ENCODE measurements around the gene NTSR1.
"Not testable (repeated sequence)": the region's sequence is repeated elsewhere in the genome, so short reads cannot be mapped to it uniquely, and the experiment has no call there.

Gene NTSR1

DNA sequence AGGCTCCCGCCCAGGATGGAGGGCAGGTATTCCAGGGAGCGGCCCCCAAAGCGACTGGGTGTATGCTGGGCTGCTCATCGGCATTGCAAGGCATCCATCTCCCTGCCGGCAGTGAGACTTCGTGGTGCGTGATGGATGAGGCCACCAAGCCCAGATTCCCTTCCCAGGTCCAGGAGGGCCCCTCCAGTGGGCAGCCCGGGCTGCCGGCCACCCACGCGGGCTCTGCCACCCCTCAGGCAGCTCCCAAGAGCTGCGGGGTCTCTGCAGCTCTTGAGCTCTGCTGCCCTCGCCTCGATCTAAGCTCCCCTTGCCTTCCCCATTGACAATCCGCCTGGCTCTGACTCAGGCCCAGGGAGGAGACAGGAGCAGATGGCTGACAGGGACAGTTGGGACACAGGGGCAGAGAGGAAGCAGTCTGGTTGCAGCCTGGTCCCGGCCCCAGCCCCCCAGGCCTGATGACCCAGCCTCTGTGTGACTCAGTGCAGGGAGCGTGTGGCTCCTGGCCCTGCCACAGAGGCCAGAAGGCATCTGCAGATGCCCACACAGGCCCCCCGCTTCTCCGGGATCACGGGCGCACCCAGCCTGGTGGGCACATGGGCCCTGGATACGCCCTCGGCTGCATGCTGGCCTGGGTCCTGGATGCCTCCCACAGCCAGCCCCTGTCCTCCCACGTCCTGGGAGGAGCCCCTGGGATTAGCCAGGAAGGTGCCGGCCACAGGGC, 33.3 kb upstream of the NTSR1 start:
- DNase-seq = no peak

DNA sequence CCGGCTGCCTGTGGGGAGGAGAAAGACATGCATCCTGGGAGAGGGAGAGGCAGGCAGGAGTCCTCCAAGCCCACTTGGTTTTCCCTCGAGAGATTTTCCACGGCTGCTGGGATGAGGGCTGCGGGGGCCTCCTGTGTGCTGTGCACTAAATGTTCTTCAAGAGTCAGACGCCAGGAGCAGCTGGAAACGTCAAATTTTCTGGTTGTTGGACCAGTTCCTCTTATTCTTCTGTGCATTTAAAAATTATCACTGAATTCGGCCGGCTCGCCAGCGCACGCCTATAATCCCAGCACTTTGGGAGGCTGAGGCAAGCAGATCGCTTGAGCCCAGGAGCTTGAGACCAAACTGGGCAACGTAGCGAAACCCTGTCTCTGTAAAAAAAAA, 32.8 kb upstream of the NTSR1 start:
- no peak for DNase-seq

DNA sequence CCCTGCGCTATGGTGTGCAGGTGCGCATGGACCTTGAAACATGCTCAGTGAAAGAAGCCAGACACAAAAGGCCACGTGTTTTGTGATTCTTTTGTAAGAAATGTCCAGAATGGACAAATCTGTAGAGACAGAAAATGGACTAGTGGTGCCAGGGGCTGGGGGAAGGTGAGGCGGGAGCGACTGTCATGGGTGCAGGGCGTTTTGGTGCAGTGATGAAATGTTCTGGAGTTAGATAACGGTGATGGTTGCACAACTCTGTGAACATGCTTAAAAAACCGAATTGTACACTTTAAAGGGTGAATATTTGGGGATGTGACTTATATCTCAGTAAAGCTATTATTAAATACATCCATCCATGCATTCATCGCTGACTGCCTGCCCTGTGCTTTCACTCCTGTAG, 31.7 kb upstream of the NTSR1 start:
- no peak for DNase-seq

DNA sequence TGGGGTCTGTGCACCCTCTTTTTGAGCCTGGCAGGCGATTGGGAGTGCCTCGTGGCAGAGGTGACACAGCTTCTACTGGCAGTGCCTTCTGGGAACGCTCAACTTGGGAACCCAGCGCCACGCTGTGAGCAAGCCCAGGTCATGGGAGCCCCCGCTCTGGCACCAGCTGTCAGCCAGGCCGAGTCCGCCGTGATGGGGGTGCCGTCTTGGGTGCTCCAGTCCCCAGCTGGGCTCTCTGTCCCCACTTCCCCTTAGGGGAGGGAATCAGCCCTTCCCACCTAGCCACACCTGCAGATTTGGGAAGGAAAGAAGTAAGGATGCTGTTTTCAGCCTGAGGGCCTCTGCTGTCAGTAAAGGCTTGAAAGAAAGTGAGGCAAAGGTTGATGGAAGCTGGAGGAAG, 31.0 kb upstream of the NTSR1 start:
- DNase-seq = no peak

DNA sequence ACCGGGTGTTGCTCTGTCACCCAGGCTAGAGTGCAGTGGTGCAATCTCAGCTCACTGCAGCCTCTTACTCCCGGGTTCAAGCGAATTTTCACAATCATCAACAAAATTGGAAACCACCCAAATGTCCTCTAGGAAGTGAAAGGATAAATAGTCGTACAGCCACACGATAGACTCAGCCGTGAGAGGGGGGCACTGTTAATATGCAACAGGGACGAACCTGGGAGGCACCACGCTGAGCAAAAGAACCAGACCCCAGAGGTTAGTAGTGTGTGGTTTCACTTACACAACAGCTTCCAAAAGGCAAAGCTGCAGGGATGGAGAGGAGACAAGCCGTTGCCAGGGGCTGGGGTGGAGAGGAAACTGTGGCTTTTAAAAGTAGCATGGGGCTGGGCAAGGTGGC, 30.1 kb upstream of the NTSR1 start:
- no peak for DNase-seq

DNA sequence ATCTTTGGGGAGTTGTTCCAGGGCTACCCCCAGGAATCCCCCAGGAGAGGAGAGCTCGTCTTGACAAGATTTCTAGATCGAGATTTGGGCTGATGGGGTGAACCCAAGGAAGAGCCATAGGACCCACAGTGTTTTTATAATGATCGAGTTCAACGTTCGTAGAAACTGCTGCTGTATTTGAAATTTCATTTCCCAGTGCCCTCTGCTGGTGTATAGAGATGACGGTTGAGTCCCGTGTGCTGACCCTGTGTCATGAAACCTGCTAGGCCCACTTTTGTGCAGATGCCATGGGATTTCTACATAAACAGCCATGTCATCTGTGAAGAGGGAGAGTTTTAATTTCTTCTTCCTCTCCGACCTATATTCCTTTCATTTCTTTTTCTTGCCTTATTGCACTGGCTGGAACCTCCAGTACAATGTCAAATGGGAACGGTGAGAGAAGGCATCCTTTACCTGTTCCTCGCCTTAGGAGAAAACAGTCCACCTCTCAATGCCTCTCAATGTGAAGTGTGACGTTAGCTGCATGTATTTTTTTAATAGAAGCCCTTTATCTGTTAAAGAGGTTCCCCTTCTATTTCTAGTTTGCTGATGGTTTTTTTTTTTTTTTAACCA, 28.6 kb upstream of the NTSR1 start:
- DNase-seq = no peak

DNA sequence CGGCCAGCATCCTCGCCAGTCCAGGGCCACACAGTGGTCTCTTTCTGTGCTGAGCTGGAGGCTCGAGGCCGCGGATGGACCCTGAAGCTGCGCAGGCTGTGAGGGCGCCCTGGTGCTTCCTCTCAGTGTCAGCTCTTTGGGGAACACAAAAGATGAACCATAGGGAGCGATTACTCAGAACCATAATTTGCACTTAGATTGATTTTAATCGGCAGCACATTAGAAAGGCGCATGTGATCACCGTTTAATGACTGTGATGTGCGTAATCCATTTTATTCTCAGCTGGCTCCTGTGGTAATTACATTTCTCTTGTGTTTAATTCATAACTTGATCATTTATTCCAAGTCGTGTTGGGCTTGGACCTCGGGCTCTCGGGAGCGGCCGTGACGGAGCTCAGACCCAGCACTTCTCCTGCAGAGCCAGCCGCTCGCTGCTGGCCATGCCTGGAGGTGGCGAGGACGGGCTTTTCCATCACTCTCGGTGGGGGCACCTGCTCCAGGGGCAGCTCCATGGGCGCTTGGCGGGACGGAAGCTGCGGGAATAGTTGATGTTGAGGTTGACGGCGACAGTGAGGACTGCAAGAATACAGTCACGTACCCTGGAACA, 25.6 kb upstream of the NTSR1 start:
- DNase-seq = no peak

DNA sequence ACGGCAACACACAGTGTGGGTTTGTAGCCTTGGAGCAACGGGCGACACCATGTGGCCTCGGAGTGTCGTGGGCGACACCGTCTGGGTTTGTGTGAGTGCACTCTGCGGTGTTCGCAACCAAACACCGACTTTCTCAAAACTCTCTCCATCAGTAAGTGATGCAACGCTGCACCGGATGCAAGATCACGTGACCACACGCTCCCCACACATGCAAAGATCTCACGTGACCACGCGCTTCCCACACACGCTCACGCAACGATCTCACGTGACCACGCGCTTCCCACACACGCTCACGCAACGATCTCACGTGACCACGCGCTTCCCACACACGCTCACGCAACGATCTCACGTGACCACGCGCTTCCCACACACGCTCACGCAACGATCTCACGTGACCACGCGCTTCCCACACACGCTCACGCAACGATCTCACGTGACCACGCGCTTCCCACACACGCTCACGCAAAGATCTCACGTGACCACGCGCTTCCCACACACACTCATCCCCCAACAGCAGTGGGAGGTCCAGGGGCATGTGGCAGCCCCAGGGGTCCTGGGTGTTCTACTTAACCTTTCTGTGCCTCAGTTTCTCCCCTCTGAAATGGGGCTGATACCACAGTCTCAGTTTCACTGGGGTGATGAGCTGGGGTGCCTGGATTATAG, 24.8 kb upstream of the NTSR1 start:
- not testable (repeated sequence) for DNase-seq

DNA sequence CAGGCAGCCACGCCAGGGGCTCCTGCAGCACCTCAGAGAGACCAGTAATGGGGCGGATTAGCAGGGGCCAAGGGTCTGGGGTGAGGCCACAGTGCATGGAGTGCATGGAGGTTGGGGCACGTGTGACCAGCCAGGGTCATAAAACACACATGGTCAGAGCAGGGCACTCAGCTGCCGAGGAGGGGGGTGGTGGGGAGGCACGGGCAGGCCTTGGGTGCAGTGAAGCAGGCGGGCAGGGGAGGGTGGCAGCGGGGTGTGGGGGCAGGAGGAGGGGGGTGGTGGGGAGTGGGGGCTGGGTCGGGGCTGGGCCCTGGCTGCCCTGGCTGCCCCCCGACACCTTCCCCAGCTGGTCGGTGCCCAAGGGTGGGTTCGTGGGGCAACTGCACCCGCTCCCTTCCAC, 23.7 kb upstream of the NTSR1 start:
- DNase-seq = no peak

DNA sequence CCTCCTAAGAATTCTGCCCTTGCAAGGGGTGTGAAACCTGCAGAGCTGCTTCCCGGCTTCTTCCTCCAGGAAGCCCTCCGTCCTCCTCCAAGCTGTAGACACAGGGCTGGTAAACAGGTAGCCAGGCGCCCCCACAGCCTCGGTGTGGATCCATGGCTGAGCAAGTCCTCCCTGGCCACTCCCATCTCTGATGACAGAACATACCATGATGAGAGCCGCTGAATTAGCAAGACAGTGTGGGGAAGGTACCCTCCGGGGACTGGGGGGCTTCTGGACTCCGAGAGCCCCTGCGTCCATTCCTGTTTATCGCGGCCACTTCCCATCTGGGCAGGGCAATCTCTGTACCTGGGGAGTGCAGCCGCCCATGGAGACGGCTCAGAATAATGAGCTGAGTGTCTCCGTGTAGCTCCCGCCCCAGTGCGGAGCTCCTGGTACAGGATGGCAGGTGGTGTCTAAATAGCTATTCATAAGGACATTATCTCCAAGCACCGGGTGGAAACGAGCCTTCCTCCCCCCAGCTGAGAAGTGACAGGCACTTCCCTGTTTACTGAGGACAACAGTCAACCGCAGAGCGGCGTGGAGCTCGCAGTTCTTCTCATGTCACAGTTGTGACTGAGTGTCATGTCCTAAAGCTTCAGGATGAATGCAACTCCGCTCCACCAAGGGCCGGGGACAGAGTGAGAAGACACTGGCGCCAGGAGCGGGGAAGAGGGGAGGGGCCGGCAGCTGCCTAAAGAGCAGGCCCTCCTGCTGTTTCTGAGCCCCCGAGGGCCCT, 22.7 kb upstream of the NTSR1 start:
- peak; percentile 10 for DNase-seq

DNA sequence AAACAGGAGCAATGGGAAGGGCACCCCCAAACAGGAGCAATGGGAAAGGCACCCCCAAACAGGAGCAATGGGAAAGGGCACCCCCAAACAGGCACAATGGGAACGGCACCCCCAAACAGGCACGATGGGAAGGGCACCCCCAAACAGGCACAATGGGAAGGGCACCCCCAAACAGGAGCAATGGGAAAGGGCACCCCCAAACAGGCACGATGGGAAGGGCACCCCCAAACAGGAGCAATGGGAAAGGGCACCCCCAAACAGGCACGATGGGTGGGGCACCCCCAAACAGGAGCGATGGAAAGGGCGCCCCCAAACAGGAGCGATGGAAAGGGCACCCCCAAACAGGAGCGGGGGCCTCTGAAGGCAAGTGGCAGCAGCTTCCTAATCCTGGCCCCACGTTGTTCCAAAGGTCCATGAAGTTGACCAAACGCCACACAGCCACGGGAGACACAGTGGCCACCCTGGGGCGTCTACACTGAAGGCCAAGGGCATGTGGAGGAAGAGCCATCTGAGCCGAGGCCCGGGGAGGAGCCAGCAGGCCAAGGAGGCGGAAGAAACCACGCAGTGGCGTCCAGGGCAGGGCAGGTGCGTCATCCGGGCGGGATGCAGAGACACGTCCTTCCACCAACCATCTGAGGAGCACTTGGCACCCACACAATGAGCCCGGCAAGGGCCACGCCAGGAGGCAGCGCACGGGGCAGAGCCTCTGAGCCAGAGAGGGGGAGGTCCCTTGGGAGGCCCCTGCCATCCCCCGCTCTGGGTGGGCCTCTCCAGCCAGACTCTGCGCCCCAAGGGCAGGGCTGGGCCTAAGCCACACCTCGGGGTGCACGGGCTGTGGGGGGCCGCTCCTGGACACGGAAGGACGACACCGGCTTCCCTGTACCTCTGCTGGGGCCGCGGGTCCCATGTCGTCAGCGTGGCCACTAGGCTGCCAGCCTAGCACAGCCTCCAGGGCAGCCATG, 21.5 kb upstream of the NTSR1 start:
- no peak for DNase-seq

DNA sequence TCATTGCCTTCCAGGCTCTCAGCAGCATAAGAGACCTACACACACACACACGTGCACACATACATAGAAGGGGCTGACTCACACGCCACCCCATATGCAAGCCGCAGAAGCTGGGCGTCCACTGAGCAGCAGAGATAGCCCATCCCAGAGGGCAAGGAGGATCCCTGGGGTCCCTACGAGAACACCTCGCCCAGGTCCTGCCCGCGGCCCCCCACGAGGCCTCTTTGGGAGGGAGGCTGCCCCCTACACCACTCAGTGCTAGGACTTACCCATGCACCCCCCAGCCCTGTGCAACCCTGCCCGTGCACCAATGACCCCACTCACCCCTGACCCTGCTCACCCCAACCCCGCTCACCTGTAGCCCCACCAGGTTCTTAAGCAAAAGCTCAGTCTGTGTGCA, 20.6 kb upstream of the NTSR1 start:
- DNase-seq = no peak

DNA sequence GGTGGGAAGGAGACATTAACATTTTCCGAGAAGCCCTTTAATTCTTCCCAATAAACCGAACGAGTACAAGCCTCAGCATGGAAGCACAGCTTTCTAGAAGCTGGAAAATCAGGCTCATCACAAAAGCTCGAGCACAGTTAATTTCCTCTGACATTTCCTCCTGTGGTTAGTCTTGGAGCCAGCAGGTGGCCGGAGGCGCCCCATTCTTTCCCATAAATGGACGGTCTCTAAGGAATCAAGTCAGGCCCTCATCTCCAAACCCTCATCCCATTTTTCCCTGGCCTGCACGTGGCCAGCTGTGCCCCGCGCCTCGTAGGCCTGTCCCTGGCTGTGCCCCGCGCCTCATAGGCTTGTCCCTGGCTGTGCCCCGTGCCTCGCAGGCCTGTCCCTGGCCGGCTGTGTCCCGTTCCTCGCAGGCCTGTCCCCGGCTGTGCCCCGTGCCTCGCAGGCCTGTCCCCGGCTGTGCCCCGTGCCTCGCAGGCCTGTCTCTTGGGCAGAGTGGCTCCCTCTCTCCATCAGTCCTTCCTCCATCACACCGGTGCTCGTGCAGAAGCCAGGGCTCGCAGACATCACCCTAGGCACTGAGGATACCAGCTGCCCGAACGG, 19.7 kb upstream of the NTSR1 start:
- no peak for DNase-seq

DNA sequence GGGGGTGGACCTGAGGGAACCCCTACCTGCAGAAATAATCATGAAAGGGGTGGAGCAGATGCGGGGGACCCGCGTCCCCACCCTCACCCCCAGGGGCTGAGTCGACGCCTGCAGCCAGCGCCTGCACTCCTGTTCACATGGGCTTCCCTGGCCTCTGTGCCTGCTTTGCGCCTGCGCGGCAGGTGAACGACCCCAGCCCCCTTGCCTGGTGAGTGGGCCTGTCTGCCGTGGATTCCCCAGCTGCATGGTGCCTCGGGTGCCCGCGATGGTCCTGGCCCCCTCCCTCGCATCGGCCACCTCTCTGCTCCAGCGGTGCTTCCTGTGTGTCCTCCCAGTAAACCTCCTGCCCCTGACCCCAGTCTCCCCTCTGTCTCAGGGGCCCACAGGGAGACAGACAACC, 18.8 kb upstream of the NTSR1 start:
- DNase-seq = no peak

DNA sequence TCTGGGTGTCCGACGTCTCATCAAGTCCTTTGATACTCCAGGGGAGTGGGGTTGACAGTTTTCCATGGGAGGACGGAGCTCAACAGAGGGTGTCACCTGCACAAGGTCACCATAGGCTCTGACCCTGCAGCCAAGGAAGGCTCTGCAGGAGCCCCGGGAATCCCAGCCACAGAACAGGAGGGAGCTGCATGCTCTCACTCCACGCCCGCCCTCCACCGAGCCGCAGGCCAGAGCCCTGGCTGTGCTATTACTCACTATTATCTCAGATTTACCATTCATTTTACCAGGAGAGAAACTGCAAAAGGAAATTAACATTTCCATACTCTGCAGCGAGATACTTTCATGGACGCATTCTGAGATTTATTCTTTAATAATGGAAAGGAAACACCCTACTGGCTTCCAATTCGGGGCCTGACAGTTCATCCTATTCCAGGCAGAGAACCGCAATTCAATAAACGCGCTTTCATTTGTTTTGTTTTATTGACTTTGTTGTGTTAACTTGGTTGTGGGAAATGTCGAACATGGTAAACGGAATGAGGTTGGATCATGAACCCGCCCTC, 18.3 kb upstream of the NTSR1 start:
- DNase-seq = no peak

DNA sequence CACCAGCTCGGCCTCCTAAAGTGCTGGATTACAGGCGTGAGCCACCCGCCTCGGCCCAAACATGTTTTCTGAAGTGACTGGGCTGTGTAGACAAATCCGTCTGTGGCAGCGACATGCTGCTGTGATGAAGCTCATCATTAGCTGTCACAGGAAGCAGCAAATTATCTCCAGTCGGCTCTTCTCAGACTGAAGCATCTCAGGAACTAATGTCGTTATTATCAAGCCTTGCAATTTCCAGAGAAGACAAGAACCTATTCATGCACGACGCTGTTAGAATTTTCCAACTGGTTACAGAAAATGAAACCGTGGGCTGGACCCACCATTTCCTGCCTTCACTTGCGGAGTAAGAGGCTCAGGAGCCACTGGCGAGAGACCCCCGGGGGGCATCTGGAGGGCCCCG, 17.1 kb upstream of the NTSR1 start:
- no peak for DNase-seq

DNA sequence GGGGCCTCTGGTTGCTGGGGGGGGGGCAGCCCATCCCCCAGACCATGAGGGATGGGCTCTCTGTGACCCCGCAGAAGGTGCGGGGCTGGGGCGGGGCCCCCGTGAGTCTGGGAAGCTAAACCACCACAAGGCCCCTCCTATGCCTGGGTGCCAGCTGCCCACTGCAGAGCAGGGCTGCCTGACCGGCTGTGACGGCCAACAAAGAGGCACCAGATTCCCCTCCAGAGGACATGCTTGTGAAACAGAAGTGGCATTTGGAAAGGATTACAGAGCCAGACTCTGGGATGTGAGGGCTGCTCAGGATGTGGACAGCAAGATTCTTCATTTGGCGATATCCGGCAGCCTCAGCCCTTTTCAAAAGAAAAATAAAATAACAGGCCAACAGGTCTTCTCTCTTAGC, 16.5 kb upstream of the NTSR1 start:
- peak; percentile 26 for DNase-seq

DNA sequence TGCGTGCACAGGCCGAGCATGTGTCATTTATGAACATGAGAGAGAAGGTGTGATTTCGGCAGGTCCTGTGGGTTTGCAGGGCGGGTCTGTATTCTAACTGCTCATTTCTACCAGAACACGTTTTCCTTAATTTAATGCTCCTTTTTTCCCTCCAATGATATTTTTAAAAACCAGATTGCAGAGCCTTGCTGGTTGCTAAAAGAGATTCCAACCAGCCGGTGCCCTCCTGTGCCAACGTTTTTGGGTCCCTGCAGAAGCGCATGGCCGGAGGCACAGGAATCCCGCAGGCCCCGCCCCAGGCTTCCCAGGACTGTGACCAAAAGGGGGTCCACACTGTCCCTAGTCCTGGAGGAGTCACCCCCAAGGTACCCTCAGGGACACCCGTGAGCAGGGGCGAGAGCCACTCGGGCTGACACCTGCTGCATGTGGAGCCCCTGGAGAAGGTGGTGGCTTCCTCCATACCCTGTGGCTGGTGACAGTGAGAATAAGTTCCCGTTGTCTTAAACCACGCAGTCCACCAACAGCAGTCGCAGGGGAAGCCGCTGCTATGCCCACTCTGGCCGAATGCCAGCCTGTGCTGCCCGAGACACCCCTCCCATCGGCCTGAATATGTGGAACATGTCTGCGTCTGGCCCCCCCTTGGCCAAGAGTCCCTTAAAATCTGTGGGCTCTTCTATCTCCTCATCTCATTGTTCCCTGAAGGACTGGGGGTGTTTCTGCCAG, 15.7 kb upstream of the NTSR1 start:
- no peak for DNase-seq

DNA sequence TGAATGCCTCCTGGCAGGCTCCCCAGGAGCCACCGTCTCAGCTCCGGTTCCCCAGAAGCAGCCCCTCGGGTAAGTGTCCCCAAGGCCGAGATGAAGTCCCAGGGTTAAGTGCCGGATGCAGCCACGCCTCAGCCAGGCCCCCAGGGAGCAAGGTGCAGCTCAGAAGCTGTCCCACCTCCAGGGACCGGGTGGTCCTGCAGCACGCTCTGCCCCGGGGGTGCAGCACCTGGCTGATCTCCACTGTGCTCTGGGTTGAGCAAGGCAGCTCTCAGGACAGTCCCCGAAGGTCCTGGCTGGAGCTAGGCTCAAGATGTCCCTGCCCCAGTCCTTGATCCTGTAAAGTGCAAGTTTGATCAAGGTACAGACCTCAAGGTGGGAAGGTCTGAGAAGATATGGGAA, 15.1 kb upstream of the NTSR1 start:
- no peak for DNase-seq

DNA sequence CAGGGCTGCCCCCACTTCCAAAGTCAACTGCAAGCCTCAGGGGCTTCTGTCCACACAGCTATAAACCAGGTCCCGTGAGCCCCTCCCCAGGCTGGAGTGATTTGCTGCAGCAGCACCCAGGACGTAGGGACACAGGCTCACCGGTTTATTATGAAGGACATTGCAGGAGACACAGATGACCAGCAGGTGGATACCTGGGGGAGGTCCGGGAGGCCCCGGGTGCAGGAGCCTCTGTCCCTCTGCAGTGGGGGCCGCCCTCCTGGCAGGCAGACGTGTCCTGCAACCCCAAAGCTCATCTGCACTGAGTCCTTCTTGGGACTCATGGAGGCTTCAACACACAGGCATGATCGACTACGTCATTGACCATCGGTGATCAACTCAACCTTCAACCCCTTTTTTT, 14.5 kb upstream of the NTSR1 start:
- DNase-seq = no peak

DNA sequence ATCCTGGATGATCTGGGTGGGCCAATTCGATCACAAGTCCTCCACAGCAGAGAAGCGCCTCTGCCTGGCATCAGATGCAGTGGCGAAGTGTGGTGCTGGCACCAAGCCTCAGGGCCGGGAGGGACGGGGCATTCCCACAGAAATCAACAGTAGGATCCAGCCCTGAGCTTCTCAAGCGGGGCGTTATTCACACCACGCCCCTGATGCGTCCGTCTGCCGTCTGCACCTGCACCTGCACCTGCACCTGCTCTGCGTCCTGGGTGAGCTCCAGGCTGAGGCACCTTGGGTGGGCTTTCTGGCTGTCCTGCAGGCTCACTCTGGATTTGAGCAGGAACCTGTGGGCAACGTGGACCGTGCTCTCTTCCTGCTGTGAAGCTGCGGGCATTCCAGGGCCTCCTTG, 13.8 kb upstream of the NTSR1 start:
- DNase-seq = no peak

Measured in midbrain (tissue), 1 donor.